Measurements from ENCODE around the gene PIERCE2.
"Not testable (repeated sequence)": the region's sequence is repeated elsewhere in the genome, so short reads cannot be mapped to it uniquely, and the experiment has no call there.

The PIERCE2 gene

DNA sequence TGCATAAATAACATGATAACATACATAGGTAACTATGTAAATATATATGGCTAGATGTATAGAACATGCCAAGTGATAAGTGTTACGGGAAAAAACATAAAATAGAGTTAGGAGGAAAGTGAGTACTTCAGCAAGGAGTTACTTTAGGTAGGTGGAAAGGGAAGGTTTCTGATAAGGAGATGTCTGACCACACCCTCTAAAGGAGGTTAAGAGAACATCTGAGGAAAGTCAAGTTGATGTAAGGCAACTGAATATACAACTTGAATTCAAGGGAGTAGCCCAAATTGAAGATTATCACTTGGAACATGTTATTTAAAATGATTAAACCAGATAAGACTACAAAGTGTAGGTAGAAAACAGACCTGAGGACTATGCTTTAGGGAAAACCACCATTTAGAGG, 13.8 kb downstream of the PIERCE2 start:
- H4K20me1 ChIP-seq (ENCODE audit: insufficient read depth, low read length), result no peaks in the 10 kb centered on the region
- H3K36me3 ChIP-seq (ENCODE audit: insufficient read depth, low read length), result no peaks in the 10 kb centered on the region

DNA sequence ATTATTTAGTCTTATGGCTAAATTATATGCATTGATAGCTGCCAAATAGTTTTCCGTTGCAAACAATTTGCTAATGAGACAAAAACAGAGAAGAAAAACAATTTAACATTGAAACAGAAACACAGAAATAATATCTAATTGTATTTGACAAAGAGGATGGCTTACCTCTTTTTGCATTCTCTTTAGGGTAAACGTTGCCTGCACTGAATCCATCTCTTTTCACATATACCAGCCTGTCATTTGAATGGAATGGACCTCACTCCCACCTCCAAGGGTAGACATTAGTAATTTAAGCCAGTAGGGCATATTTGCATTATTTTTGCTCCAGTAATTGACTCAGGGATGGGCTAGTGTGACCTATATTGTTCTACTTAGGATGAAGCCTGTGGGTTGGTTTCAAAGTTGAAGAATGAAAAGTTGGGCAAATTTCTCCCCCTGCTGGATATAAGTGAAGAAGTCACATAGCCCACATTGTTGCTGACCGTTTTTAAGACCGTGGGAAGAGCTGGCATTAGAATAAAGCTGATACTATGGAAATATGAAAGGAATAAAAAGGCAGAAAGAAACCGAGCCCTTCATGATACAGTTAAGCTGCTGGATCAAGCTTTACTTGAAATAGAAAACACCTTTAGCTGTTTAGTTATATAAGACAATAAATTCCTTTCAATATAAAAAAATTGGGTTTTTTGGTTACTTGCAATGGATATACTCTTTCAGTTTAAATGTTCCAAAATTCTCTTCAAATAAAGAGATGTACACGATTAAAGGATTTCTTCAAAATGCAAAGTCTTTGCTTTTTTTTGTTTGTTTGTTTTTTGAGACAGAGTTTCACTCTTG, 26.9 kb downstream of the PIERCE2 start:
- no peaks in the 10 kb centered on the region for H3K9me3 ChIP-seq (ENCODE audit: insufficient read depth, low read length, severe bottlenecking)
- H3K27me3 ChIP-seq (ENCODE audit: insufficient read depth, low read length, poor library complexity), result no peaks in the 10 kb centered on the region
- DNase-seq (no peak), ATAC-seq (ENCODE audit: insufficient read depth, low read depth) (peak; percentile 86)
- no peaks in the 10 kb centered on the region for H3K36me3 ChIP-seq (ENCODE audit: insufficient read depth, low read length)
- TF ChIP-seq, protein P1, sequence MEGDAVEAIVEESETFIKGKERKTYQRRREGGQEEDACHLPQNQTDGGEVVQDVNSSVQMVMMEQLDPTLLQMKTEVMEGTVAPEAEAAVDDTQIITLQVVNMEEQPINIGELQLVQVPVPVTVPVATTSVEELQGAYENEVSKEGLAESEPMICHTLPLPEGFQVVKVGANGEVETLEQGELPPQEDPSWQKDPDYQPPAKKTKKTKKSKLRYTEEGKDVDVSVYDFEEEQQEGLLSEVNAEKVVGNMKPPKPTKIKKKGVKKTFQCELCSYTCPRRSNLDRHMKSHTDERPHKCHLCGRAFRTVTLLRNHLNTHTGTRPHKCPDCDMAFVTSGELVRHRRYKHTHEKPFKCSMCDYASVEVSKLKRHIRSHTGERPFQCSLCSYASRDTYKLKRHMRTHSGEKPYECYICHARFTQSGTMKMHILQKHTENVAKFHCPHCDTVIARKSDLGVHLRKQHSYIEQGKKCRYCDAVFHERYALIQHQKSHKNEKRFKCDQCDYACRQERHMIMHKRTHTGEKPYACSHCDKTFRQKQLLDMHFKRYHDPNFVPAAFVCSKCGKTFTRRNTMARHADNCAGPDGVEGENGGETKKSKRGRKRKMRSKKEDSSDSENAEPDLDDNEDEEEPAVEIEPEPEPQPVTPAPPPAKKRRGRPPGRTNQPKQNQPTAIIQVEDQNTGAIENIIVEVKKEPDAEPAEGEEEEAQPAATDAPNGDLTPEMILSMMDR (IDR thresholded peaks at IDR 0.05; ENCODE audit: borderline replicate concordance, extremely low read depth, low read length, poor library complexity, severe bottlenecking), result peak; percentile 66
- TF ChIP-seq EZH2 (IDR thresholded peaks at IDR 0.05; ENCODE audit: borderline replicate concordance, low read depth, low read length, severe bottlenecking), result no peak
- no peaks in the 10 kb centered on the region for H4K20me1 ChIP-seq (ENCODE audit: insufficient read depth, low read length)
- no peak overlapping the region for H2AFZ ChIP-seq (ENCODE audit: low read depth, low read length)
- no peak overlapping the region for H3K4me3 ChIP-seq (ENCODE audit: low read depth in 1 of 2, low read length in 2 of 2)
- H3K9ac ChIP-seq (ENCODE audit: low read depth, low read length), result no peak overlapping the region
- no peak overlapping the region for H3K4me2 ChIP-seq (ENCODE audit: insufficient read depth, low read length)
- no peaks in the 10 kb centered on the region for H3K79me2 ChIP-seq (ENCODE audit: insufficient read depth, low read length)
- H3K4me1 ChIP-seq (ENCODE audit: insufficient read depth, low read length), result no peaks in the 10 kb centered on the region
- H3K27ac ChIP-seq (ENCODE audit: low read length), result no peak overlapping the region

More for the DNA sequence above, 13.8 kb downstream of the PIERCE2 start:
- Histone ChIP-seq H3K27me3 (ENCODE audit: insufficient read depth, low read length, poor library complexity) (no peaks in the 10 kb centered on the region), H2AFZ (ENCODE audit: low read depth, low read length) (no peak overlapping the region), H3K4me1 (ENCODE audit: insufficient read depth, low read length) (no peaks in the 10 kb centered on the region), H3K79me2 (ENCODE audit: insufficient read depth, low read length) (no peaks in the 10 kb centered on the region), H3K9ac (ENCODE audit: low read depth, low read length) (no peak overlapping the region), H3K4me2 (ENCODE audit: insufficient read depth, low read length) (no peak overlapping the region), H3K4me3 (ENCODE audit: low read depth in 1 of 2, low read length in 2 of 2) (no peak overlapping the region), H3K27ac (ENCODE audit: low read length) (no peak overlapping the region), H3K9me3 (ENCODE audit: insufficient read depth, low read length, severe bottlenecking) (no peaks in the 10 kb centered on the region)
- DNase-seq, result no peak
- no peak for TF ChIP-seq EZH2 (IDR thresholded peaks at IDR 0.05; ENCODE audit: borderline replicate concordance, low read depth, low read length, severe bottlenecking)
- TF ChIP-seq, protein P1 (IDR thresholded peaks at IDR 0.05; ENCODE audit: borderline replicate concordance, extremely low read depth, low read length, poor library complexity, severe bottlenecking), result no peak
- ATAC-seq (ENCODE audit: insufficient read depth, low read depth), result no peak

DNA sequence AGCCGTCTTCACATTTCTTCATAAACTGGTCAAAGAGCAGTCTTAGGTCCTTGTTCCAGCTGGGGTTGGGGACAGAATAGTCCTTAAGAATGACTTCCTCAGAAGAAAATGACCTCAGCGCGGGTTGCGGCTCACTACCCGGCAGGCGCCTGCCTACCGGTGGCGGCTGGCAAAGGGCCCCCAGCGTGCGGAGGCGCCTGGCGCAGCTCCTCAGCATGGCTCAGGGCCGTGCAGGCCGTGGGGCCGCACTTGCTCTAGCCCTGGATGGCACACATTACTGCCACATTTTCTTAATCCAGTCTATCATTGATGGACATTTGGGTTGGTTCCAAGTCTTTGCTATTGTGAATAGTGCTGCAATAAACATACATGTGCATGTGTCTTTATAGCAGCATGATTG, 34.8 kb downstream of the PIERCE2 start:
- not testable (repeated sequence) for H3K4me3 ChIP-seq (ENCODE audit: low read depth in 1 of 2, low read length in 2 of 2); H3K27ac ChIP-seq (ENCODE audit: low read length); H3K9ac ChIP-seq (ENCODE audit: low read depth, low read length); H3K4me1 ChIP-seq (ENCODE audit: insufficient read depth, low read length); ATAC-seq (ENCODE audit: insufficient read depth, low read depth); H3K27me3 ChIP-seq (ENCODE audit: insufficient read depth, low read length, poor library complexity); DNase-seq; H3K4me2 ChIP-seq (ENCODE audit: insufficient read depth, low read length); H3K36me3 ChIP-seq (ENCODE audit: insufficient read depth, low read length); H4K20me1 ChIP-seq (ENCODE audit: insufficient read depth, low read length); H2AFZ ChIP-seq (ENCODE audit: low read depth, low read length); H3K9me3 ChIP-seq (ENCODE audit: insufficient read depth, low read length, severe bottlenecking); H3K79me2 ChIP-seq (ENCODE audit: insufficient read depth, low read length)

- H3K9ac ChIP-seq (ENCODE audit: low read depth, low read length); H3K4me2 ChIP-seq (ENCODE audit: insufficient read depth, low read length); H3K4me3 ChIP-seq (ENCODE audit: low read depth in 1 of 2, low read length in 2 of 2); H2AFZ ChIP-seq (ENCODE audit: low read depth, low read length); H3K9me3 ChIP-seq (ENCODE audit: insufficient read depth, low read length, severe bottlenecking); ATAC-seq (ENCODE audit: insufficient read depth, low read depth); H3K4me1 ChIP-seq (ENCODE audit: insufficient read depth, low read length); DNase-seq; H3K36me3 ChIP-seq (ENCODE audit: insufficient read depth, low read length); H3K27ac ChIP-seq (ENCODE audit: low read length); H4K20me1 ChIP-seq (ENCODE audit: insufficient read depth, low read length); H3K27me3 ChIP-seq (ENCODE audit: insufficient read depth, low read length, poor library complexity); H3K79me2 ChIP-seq (ENCODE audit: insufficient read depth, low read length): not testable (repeated sequence)
Observed at GRCh38 chr15:55445936-55446335, 37.6 kb downstream of the PIERCE2 start.

- not testable (repeated sequence) for ATAC-seq (ENCODE audit: insufficient read depth, low read depth); H3K27me3 ChIP-seq (ENCODE audit: insufficient read depth, low read length, poor library complexity); H3K36me3 ChIP-seq (ENCODE audit: insufficient read depth, low read length); DNase-seq; H2AFZ ChIP-seq (ENCODE audit: low read depth, low read length); H3K27ac ChIP-seq (ENCODE audit: low read length); H3K4me2 ChIP-seq (ENCODE audit: insufficient read depth, low read length); H4K20me1 ChIP-seq (ENCODE audit: insufficient read depth, low read length); H3K9ac ChIP-seq (ENCODE audit: low read depth, low read length); H3K79me2 ChIP-seq (ENCODE audit: insufficient read depth, low read length); H3K9me3 ChIP-seq (ENCODE audit: insufficient read depth, low read length, severe bottlenecking); H3K4me1 ChIP-seq (ENCODE audit: insufficient read depth, low read length); H3K4me3 ChIP-seq (ENCODE audit: low read depth in 1 of 2, low read length in 2 of 2)
Observed at GRCh38 chr15:55446379-55447029, 38.2 kb downstream of the PIERCE2 start.

GRCh38 chr15:55447030-55447394, 38.7 kb downstream of the PIERCE2 start:
- ATAC-seq (ENCODE audit: insufficient read depth, low read depth); H3K4me1 ChIP-seq (ENCODE audit: insufficient read depth, low read length); H4K20me1 ChIP-seq (ENCODE audit: insufficient read depth, low read length); H3K27ac ChIP-seq (ENCODE audit: low read length); H3K4me2 ChIP-seq (ENCODE audit: insufficient read depth, low read length); H3K36me3 ChIP-seq (ENCODE audit: insufficient read depth, low read length); H3K9me3 ChIP-seq (ENCODE audit: insufficient read depth, low read length, severe bottlenecking); H3K9ac ChIP-seq (ENCODE audit: low read depth, low read length); H3K27me3 ChIP-seq (ENCODE audit: insufficient read depth, low read length, poor library complexity); H3K79me2 ChIP-seq (ENCODE audit: insufficient read depth, low read length); H2AFZ ChIP-seq (ENCODE audit: low read depth, low read length); DNase-seq; H3K4me3 ChIP-seq (ENCODE audit: low read depth in 1 of 2, low read length in 2 of 2): not testable (repeated sequence)

Data from DND-41 (cell line).